KOPT-K1 (cell line): ENCODE measurements around the gene NAALADL2.
"Not testable (repeated sequence)": the region's sequence is repeated elsewhere in the genome, so short reads cannot be mapped to it uniquely, and the experiment has no call there.

Experiments
- H3K27ac ChIP-seq: fragments of 200-600 bp; sonication (generic); 2 replicates; pipeline ENCODE4 v1.5.1; 2016; ENCODE audit warnings: antibody characterized with exemption, mild to moderate bottlenecking, low read depth, low read length; ENCODE audit not compliant: poor library complexity, severe bottlenecking
- H3K36me3 ChIP-seq: fragments of 200-600 bp; sonication (generic); 2 replicates; pipeline ENCODE4 v1.5.1; 2017; ENCODE audit warnings: antibody characterized with exemption, mild to moderate bottlenecking, low read length, moderate library complexity; ENCODE audit not compliant: insufficient read depth
- H3K9me3 ChIP-seq: fragments of 200-600 bp; sonication (generic); 2 replicates; pipeline ENCODE4 v1.5.1; 2017; ENCODE audit warnings: antibody characterized with exemption, low read length, mild to moderate bottlenecking; ENCODE audit not compliant: insufficient read depth, poor library complexity, severe bottlenecking

Gene NAALADL2

GRCh38 chr3:175150812-175151401 is 291.8 kb downstream of the NAALADL2 start:
- Histone ChIP-seq H3K36me3 (no peaks in the 10 kb centered on the region), H3K27ac (no peak overlapping the region), H3K9me3 (no peaks in the 10 kb centered on the region)

DNA sequence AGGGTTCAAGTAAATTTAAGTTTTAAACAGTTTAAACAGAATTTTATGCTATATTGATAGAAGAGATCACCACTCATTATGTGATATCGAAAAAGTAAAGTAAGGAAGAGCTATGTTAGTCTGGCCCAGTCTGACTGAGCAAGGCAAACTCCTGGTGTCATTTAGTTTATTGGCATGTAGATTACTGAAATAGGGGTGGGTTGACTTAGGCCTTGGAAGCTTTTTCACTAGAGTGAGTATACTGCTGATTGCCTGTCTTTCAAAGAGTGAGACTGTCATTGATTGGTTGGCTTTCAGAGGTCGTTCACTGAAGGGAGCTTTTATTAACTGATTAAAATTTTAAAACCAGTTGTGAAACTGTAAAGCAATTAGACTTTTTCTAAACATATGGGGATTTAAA is 294.5 kb downstream of the NAALADL2 start:
- no peaks in the 10 kb centered on the region for H3K36me3 ChIP-seq
- no peaks in the 10 kb centered on the region for H3K9me3 ChIP-seq
- no peak overlapping the region for H3K27ac ChIP-seq

GRCh38 chr3:175155172-175155571 is 296.0 kb downstream of the NAALADL2 start:
- no peak overlapping the region for H3K27ac ChIP-seq
- H3K9me3 ChIP-seq = no peaks in the 10 kb centered on the region
- no peaks in the 10 kb centered on the region for H3K36me3 ChIP-seq

DNA sequence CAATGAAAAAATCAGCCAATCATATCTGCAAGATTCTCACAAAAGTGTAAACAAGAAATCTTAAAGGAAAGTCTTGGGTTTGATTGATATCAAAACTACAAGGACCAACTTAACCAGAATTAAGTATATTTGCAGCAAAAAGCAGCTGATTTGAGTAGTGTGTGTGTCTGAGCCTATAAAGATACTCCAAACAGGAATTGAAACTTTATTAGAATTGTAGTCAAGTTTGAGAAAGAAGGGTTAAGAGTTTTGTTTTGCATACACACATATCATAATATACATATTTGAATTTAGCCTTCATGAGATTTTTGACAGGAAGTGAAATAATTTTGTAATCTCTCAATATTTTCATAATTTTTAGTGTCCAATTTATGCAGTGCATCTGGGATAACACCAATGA is 300.1 kb downstream of the NAALADL2 start:
- Histone ChIP-seq H3K27ac (no peak overlapping the region), H3K9me3 (no peaks in the 10 kb centered on the region), H3K36me3 (no peaks in the 10 kb centered on the region)

GRCh38 chr3:175161291-175161690 is 302.2 kb downstream of the NAALADL2 start:
- no peak overlapping the region for H3K27ac ChIP-seq
- no peaks in the 10 kb centered on the region for H3K36me3 ChIP-seq
- H3K9me3 ChIP-seq = no peaks in the 10 kb centered on the region

- no peak overlapping the region for H3K27ac ChIP-seq
- H3K36me3 ChIP-seq = no peaks in the 10 kb centered on the region
- no peaks in the 10 kb centered on the region for H3K9me3 ChIP-seq
Observed at GRCh38 chr3:175163686-175164085, 304.6 kb downstream of the NAALADL2 start.

GRCh38 chr3:175173117-175173516 is 314.0 kb downstream of the NAALADL2 start:
- not testable (repeated sequence) for H3K27ac ChIP-seq, H3K9me3 ChIP-seq, H3K36me3 ChIP-seq

GRCh38 chr3:175176556-175176955 is 317.4 kb downstream of the NAALADL2 start:
- Histone ChIP-seq H3K36me3 (no peaks in the 10 kb centered on the region), H3K9me3 (no peaks in the 10 kb centered on the region), H3K27ac (no peak overlapping the region)

- no peak overlapping the region for H3K27ac ChIP-seq
- H3K9me3 ChIP-seq = no peaks in the 10 kb centered on the region
- H3K36me3 ChIP-seq = no peaks in the 10 kb centered on the region
Observed at GRCh38 chr3:175179055-175179454, 319.9 kb downstream of the NAALADL2 start.

DNA sequence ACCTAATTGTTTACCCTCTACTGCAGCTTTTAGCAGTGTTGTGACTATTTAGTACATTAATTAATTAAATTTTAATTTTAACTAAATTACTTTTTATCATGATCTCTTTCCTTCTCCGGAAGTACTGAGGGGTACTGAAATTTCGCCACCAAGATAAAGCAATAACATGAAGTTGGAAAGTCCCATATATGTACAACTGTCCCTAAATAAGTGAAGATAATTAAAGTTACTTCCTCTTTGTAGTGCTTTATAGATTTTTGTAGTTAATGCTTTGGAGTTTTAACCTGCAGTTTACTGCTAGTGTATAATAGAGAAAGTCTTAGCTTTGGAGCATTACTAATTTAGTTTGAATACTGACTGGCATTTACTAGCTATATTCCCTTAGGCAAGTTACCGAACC is 325.3 kb downstream of the NAALADL2 start:
- no peaks in the 10 kb centered on the region for H3K36me3 ChIP-seq
- no peak overlapping the region for H3K27ac ChIP-seq
- no peaks in the 10 kb centered on the region for H3K9me3 ChIP-seq

DNA sequence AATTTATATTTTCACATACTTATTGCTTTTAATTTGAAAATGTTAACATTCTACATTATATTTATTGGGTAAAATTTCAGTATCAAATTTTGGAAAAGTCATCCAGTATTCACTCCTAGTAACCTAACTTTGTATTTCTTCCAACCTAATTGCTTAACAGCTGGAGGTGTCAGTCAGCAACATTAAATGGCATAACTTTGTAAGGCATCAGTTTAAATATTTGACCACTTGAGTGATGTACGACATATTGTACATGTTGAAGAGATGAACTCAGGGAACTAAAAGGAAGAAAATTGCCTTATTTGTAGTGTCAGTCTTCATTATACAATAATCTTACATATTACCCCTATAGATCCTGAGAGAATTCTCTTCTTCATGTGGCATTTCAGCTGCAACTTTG is 326.8 kb downstream of the NAALADL2 start:
- Histone ChIP-seq H3K36me3 (no peaks in the 10 kb centered on the region), H3K27ac (no peak overlapping the region), H3K9me3 (no peaks in the 10 kb centered on the region)

DNA sequence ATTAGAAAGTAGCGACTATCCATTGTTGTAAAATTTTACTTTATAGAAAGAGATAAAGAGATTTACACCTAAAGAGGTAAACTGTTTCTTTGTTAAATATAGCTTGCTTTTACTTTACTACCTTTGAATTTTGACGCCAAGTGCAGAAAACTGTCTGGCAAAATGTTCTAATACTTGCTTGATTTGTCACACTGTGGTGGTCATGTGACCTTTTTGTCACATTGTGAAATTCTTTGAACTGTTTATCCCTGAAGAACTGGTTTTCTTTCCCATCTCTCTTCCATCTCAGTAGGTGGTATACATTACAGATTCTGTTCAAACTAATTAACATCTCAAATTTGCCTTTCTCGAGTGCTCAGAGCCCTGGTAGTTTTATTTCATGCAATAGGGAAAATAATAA is 327.4 kb downstream of the NAALADL2 start:
- H3K27ac ChIP-seq = no peak overlapping the region
- no peaks in the 10 kb centered on the region for H3K9me3 ChIP-seq
- H3K36me3 ChIP-seq = no peaks in the 10 kb centered on the region

- Histone ChIP-seq H3K9me3 (no peaks in the 10 kb centered on the region), H3K27ac (no peak overlapping the region), H3K36me3 (no peaks in the 10 kb centered on the region)
Observed at GRCh38 chr3:175187586-175187985, 328.5 kb downstream of the NAALADL2 start.

DNA sequence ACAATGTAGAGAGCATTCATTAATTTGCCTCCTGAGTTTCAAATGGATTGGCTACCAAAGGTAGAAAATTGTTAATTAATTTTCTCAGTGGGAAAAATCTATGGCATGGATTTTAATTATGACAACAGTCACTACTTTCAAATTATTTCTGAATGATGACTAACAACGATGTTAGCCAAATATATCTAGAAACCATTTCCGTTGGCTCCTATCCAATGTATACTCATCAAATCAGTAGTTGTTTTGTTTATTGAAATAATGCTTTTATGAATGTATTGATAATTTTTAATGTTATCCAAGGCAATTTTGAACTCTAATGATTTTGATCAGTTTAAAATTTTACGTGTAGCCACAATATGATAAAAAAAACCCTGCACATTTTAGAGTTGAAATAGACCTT is 333.4 kb downstream of the NAALADL2 start:
- no peaks in the 10 kb centered on the region for H3K9me3 ChIP-seq
- no peak overlapping the region for H3K27ac ChIP-seq
- no peaks in the 10 kb centered on the region for H3K36me3 ChIP-seq

GRCh38 chr3:175193815-175194518 is 334.8 kb downstream of the NAALADL2 start:
- H3K9me3 ChIP-seq = no peaks in the 10 kb centered on the region
- no peak overlapping the region for H3K27ac ChIP-seq
- H3K36me3 ChIP-seq = no peaks in the 10 kb centered on the region
